ENCODE measurements around the gene ANKRD33B.
"Not testable (repeated sequence)": the region's sequence is repeated elsewhere in the genome, so short reads cannot be mapped to it uniquely, and the experiment has no call there.

ANKRD33B gene

DNA sequence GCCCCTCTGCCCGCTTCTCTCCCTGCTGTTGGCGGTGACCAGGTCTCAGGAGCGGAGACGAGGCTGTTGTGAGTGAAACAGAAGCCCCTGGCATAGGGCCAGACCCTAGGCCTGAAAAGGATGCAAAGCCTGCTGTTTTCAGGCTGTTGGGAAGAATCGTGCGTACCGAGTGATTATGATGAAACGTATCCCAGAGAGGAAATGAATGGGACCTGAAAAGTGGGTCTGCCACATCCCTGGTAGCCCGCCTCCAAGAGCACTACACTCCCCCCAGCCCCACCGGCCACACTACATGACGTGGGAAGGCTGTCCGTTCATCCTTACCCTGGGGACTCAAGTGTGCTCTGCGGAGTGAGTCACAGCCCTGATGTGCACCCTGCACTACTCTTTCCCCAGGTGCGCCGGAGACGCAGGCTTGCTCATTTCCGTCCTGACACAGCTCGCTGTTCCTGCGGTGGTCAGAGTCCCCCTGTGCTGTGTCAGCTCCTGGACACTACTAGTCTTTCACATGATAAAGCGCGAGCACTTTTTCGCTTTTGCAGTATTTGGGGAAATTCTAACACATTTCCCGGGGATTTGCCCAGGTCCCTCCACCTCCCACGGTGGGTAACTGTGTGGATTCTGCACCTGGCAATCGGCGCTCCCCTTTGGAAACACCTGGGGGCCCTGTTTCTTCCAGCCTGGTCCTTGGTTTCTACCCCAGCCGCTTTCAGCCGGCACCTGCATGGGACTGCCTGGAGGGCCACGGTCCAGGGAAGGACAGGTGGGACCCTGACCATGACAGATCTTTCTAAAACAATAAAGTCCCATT, 91.5 kb downstream of the ANKRD33B start:
- no peak for DNase-seq (ENCODE audit: low read depth in 4 of 4, low spot score in 1 of 4)

DNA sequence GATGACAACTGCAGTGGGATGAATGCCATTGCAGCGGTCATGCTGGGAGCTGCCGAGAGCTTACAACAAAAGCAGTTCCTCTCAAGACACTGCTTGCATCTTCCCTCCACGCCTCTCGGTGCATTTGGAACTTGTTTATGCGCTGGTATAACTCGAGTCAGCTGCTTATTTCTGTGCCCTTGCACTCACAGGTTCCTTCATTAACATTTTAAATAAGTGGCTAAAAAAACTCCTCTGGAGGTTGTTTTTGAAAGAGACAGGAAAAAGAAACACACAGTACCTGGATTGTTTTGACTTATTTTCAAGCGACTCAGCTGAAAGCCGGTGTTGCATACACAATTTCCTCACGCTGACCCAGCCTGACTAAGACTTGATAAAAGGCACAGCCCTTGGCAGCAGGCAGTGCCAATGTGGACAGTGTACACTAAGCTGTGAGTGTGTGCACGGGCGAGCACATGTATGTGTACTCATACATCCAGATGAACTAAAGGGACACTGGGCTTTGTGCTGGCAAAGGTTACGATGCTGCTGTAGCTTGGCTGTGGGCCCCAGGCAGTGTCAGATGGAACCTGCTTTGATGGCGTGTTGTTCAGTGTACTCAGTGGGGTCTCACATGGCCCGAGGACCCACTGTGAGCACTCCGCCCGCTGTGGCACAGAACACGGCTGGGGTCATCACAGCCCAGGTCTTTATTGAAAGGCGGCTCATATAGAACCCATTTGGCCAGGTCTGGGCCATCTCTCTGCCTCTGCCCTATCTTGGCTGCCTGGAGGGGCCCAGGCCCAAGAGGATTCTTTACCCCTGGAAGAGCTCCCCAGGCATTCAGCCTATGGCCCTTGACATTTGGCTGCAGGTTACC, 92.3 kb downstream of the ANKRD33B start:
- DNase-seq (ENCODE audit: low read depth in 4 of 4, low spot score in 1 of 4): no peak

DNA sequence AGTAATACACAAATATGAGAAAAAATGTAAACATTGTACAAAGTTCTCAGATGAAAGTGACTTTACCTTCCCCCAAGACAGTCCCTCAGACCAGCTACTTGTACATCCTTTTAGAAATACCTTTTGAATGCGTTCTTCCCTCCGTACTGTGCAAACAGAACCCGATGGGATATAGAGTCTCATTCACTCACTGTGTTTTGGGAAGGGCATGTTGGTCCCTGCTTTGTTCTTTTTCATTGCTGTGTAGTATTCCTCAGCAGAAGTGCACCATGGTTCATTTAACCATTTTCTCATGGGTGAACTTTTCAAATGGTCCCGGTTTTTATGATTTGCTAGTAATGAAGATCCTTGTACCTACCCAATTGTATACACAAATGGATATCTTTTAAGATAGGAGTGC, 94.4 kb downstream of the ANKRD33B start:
- DNase-seq (ENCODE audit: low read depth in 4 of 4, low spot score in 1 of 4): no peak

DNA sequence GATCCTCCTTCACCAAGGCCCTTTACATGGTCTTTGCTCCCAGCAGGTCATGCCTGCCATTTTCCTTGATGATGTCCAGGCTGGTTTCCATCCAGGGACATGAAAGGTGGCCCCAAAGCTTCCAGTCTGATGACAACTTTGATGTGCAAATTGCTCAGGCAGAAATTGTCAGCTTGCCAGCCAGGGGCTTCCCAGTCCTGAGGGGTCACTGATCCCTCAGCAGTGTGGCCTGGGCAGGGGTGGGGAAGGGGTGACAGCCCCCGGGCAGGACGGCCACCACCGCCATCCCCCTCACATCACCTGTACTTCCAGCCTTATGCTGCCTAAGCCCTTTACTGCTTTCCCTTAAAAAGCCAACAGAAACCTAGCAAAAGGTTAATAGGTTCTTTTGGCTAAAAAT, 96.3 kb downstream of the ANKRD33B start:
- DNase-seq (ENCODE audit: low read depth in 4 of 4, low spot score in 1 of 4): no peak

DNA sequence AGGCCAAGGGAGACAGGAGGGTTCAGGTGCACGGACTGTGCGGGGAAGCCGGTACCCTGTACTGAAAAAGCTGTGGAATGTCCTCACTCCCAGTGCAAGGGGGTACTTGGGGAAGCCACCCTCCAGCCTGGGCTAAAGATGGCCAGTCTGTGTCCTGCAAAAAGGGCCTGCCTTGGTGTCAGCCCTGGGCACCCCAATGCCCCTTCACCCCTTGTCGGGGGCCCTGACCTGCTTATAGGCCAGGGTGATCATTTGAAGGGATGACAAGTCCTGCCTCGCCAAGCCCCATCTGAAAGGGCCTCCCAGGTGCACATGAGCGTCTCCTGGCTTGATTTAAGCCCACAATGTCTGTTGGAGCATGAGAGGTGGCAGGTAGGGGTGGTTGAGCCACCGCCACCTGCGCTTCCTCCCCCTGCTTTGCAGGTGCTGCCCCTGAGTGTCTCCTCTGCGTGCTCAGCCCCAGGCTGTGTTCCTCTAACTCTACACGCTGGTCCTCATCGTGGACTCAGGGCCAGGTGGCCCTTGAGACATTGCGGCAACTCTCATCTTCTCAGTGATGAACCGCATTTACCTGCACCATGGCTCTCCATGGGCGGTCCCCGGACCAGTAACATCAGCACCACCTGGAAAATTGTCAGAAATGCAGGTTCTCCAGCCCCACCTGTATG, 97.0 kb downstream of the ANKRD33B start:
- DNase-seq (ENCODE audit: low read depth in 4 of 4, low spot score in 1 of 4): no peak

DNA sequence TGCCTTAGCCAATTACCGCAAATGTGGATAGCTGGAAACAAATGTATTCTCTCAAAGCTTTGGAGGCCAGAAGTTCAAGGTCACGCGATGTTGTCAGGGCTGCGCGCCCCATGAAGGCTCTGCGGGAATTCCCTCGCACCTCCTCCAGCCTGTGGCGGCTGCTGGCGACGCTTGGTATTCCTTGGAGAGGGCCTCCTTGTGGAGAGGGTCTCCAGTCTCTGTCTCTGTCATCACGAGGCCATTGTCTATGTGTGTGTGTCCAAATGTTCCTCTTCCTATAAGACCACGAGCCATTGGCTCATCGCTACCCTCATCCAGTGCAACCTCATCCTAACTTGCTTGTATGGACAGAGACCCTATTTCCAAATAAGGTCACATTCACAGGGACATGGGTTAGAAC, 97.5 kb downstream of the ANKRD33B start:
- no peak for DNase-seq (ENCODE audit: low read depth in 4 of 4, low spot score in 1 of 4)

DNA sequence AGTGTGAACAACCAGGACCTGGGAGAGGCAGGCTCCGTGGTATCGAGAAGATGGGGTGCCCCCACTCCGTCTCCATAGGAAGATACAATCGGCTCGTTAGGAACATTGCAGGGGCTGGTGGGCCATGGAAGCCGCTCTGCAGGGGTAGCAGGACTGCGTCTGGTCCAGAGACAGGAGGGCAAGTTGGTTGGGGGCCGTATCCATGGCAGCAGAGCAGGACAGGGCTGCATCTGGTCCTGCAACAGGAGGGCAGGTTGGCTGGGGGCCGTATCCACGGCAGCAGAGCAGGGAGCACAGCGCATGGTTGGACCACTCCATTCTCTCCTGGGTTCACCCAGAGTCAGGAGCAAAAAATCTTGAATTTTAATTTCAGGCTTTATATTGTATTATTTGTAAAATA, 98.2 kb downstream of the ANKRD33B start:
- no peak for DNase-seq (ENCODE audit: low read depth in 4 of 4, low spot score in 1 of 4)

DNA sequence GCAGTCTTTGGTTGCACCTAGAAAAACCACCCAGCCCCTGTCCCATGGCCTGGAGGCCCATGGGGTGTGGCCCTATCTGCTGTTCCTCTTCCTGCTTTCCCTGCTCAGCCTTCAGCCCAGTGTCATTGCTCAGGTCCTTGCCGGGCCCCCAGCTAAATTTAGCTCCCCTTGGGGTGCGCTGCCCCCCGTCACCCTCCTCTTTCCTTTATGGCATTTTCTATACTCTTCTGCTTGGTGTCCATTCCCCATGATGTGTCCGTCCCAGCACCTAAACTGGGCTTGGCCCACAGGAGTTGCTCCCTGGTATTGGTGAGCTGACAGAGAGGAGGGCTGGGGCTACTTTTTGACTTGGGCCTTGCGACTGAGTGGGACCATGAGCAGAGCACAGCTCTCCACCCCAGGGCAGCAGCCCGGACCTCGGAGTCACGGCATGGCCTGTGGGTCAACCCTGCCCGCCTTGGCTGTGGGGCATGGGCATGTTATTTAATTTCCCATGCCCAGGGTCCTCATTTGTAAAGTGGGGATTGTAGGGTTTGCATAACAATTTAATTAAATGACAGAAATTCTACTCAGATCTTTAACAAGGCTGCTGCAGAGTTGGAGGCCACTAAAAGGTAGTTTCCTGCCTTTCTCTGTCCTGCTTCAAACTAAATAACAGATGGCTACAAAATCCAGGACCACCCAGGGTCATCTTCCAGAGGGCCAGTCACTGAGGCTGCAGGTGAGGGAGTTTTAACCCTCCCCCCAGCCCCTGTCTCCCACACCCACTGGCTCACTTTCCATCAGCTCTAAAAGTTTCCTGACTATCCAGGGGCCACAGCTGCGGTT, 99.0 kb downstream of the ANKRD33B start:
- no peak for DNase-seq (ENCODE audit: low read depth in 4 of 4, low spot score in 1 of 4)

DNA sequence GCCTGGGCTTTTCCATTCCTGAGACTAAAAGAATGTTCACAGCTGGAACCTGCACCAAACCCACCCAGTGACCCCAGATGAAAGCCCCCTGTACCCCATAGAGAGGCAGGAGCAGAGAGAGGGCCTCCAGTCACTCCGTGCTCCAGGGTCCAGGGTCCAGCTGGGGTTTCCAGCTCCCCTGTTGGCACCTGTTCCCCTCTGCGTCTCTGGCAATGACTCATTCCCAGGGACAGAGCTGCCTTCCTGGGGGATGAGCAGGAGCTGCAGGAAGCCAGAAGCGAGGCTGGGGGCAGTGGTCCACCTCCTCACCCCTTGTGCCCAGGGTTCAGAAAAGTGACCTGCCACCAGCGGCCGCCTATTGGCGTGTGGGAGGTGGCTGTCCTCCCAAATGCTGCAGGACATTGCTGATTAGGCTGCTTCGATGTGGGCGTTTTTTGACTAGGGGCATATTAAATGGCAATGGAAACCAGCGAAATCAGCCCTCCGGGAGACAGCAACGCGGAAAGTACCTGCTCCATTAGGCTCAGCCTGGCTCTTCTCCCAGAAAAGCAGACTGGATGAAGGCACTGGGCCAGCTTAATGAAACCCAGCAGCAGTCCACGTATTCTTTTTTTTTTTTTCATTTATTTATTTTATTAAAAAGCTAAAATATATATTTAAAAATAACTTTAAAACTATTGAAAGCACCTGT, 99.8 kb downstream of the ANKRD33B start:
- no peak for DNase-seq (ENCODE audit: low read depth in 4 of 4, low spot score in 1 of 4)

DNA sequence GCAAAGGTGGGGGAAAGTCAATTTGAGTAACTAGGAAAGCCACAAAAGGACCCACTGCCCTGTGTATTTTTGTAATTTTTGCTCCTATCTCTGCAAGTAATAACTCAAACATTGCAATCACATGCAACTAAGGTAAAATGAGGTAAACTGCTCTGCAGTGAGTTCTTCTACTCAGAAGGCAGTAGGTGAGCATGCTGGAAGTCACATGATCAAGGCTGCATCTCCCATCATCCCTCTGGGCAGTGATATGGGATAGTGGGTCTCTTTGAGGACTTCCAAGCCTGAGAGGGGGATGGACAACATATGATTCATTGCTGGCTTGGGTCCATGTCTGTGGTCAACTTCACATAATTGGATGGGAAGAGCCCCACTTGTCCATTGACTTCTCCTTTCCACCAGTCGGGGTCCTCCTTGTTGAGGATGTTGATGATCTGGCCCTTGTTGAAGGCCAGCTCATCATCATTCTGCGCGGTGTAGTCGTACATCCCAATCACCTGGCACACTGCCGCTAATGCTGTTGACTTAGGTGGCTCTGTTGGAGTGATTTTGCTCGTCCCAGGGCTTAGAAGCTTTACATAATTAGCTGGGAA, 100.4 kb downstream of the ANKRD33B start:
- DNase-seq (ENCODE audit: low read depth in 4 of 4, low spot score in 1 of 4): not testable (repeated sequence)

DNA sequence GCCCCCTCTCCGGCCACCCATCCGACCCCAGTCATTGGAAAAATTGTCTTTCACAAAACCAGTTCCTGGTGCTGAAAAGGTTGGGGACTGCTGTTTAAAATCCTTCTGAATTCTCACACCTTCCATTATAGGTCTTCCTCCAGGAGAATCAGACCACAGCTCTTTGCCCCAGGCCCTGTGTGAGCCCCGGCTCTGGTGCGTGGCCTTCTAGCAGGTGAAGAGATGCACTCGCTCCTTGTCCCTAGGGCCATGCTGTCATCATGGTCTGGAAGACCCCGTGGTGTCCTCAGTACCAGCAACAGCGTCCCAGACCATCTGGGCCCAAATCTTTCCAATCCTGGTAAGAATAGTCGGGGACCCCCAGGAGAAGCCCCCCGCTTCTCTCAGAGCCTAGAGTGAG, 101.9 kb downstream of the ANKRD33B start:
- DNase-seq (ENCODE audit: low read depth in 4 of 4, low spot score in 1 of 4): no peak

DNA sequence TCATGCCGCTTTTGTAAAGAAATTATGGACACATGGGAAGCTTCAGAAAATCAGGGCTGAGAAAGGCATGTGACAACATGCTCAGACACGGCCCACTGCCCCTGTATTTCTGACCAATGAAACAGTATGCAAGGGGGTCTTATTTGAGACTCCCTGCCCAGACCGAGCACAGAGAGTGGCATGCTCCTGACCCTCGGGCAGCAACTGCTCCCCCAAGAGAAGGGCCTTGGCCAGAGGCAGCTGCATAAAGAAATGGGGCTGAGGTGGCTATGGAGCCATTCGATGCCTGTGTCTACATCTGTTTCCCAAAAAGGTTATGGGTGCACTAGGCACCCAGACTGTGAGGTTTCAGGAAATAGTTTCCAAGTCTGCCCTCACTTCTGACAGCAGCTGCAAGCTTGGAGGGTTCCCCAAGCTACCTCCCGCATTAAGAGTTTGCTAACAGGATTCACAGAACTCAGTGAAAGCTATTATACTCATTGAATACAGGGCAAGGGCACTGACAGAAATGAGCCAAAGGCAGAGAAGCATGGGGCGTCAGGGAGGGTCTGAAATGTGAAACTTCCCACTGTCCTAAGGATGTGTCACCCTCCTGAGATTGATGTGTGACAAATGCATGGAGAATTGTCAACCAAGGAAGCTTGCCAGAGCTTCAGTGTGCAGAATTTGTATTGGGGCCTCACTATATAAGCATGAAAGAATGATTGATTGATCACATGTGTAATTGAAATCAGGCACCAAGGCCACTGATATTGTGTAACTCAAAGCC, 102.8 kb downstream of the ANKRD33B start:
- DNase-seq (ENCODE audit: low read depth in 4 of 4, low spot score in 1 of 4): no peak

DNA sequence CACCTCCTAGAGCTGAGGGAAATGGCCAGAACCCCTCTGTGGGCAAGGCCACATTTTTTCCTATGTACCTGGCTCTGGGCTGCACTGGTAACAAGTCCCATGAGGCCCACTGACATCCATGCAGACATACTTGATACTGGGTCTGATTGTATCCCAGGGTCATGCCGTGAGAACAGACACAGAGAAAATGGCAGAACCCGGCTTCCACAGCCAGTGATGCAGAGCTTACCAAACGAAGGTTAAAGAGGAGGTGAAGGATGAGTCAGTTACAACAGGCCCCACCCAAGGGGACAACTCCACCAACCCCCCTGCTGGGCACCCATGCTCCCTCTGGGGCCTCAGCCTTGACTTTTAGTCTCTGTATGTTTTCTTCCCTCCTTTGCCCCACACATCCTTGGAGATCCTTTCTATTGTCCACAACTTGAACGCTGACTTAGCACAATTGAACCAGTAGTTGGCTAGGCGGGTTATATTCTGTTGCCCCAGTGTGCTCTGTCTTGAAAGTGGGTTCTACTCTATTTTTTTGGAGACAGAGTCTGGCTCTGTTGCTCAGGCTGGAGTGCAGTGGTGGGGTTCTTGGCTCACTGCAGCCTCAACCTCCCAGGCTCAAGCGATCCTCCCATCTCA, 103.7 kb downstream of the ANKRD33B start:
- no peak for DNase-seq (ENCODE audit: low read depth in 4 of 4, low spot score in 1 of 4)

DNA sequence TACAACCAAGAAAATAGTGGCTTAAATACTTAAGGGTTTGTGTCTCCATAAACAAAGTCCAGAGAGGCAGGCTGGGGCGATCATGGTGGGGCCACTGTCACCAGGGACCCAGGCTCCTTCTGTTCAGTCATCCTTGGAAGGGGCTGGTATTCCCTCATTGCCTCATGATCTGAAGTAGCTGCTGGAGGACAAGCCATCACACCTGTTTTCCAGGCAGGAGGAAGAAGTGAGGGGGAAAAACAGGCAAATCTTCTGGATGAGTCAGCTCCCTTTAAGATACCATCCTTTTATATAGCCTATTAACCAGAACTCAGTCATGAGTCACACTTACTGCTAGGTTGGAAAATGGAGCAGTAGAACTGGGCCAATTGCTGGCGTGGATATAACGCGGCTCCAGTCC, 104.8 kb downstream of the ANKRD33B start:
- no peak for DNase-seq (ENCODE audit: low read depth in 4 of 4, low spot score in 1 of 4)

DNA sequence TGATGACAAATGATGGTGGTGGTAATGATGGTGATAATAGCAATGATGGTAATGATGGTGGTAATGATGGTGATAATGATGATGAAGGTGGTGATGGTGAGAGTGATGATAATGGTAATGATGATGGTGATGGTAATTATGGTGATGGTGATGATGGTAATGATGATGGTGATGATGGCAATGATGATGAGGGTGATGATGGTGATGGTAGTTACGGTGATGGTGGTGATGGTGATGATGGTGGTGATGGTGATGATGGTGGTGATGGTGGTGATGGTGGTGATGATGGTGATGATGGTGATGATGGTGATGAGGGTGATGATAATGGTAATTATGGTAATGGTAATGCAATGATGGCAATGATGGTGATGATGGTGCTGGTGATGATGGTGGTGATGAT, 106.1 kb downstream of the ANKRD33B start:
- no peak for DNase-seq (ENCODE audit: low read depth in 4 of 4, low spot score in 1 of 4)

DNA sequence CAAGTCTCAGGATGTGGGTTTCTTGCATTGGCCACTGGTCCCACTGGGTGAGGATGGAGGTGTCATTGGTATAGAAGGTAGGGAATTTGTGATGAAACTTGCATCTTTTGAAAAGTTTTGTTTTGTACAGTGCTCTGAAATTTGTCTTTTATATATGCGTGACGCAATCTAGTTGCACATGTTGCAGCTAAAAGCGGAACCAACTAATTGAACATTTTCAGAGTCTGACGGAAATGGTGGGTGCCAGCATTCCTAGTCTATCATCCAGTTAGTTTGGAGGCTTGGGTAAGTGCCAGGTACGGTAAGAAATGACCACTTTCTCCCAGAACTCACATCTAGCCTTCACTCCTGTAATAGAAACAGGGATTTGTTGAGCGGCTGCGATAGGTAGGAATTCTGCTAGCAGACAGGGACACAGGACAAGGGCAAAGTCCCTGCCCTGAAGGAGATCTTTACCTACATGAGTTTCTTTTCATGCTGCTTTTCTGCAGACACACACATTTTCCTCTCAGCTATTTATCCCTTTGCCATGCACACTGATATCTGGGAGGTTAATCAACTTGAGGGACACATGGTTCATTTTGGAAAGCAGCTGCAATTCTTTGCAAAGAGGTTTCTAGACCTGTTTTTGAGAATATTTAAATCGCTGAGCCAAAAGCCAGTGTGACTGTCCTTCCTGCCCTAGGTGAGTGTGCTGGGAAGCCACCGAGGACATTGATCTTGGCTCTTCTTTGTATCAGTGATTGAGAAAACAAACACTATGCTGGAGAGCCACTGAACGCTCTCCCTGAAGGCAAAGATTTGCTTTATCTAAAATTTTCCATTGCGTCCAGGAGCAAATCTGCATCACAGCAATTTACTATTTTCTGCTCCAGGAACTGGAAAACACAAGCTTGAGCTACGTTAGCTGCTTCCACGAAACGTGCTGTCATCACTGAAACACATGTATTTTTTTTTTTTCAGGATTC, 107.5 kb downstream of the ANKRD33B start:
- no peak for DNase-seq (ENCODE audit: low read depth in 4 of 4, low spot score in 1 of 4)

DNA sequence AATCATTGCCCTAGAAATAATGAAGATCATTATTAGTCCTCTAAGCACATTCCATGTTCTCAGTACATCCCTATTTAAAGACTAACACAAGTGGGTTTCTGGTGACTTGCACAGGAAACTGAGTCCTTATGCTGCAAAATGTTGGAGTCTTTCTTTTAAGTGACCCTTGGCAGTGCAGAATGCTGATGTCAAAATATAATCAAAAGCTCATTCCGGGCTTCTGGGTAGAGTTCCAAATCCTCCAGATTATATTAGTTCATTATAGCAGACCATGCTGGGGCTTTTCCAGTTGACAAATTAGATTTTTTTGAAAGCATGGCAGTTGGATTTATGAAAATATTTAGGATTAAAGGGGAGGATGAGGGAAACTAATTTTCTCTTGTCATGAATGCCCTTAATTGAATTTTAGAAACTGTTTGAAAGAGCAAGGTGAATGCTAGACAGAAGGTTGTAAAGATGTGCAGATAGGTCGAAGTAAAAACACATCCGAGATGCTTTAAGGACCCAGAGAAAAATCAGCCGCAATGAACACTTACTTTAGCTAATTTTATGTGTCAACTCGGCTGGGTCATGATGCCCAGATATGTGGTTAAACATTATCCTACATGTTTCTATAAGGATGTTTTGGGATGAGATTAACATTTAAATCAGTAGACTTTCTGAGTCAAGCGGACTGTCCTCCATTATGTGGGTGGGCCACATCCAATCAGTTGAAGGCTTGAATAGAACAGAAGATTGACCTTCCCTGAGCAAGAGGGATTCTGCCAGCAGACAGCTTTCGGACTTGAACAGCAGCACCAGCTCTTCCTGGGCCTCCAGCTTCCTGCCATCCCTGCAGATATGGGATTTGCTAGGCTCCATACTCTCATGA, 108.5 kb downstream of the ANKRD33B start:
- DNase-seq (ENCODE audit: low read depth in 4 of 4, low spot score in 1 of 4): no peak
